Right ventricle myocardium superior (tissue), 1 donor: ENCODE measurements around the gene EIF5B. TPM values are rescaled to one million over a fixed set of nuclear protein-coding genes. Genes with fewer than 3 reads are reported as not detected.

Experiments used
- ATAC-seq: fragments of 200-7000 bp; cut with Tn5 transposase; one replicate; pipeline ENCODE4 v1.9.1; 2020; ENCODE audit warnings: mild to moderate bottlenecking; ENCODE audit not compliant: poor library complexity
- DNase-seq: peaks from one replicate; pipeline ENCODE4 v3.0.0-alpha.2; 2020
- intact Hi-C: fragments of 100-400 bp; cut with DNase I; formaldehyde crosslinking; loops from one replicate; pipeline ENCODE4 v1.11.2; 2022
- total RNA-seq: library from RNA; stranded (reverse); fragmentation: NEBNext Ultra II Directional; extraction: Animal tissue kit (Norgen Biotek cat#: 25700); gene quantifications from one replicate; pipeline ENCODE4 v1.2.1, GENCODE V29; 2021
- donor health status: DM: no; HTN: yes; CAD: no; lungs with severe emphysema.

Gene EIF5B
- total RNA-seq, 1 donor from 2014 or later = 84.7 TPM

GRCh38 chr2:99436874-99437273 lies 99.7 kb downstream of the EIF5B start:
- intact Hi-C loops = no loop called here
- no peak for ATAC-seq

GRCh38 chr2:99439971-99440505 lies 102.8 kb downstream of the EIF5B start:
- DNase-seq (no peak), ATAC-seq (no peak)
- intact Hi-C loops = no loop called here

More at GRCh38 chr2:99436874-99437273, 99.7 kb downstream of the EIF5B start:
- DNase-seq = no peak

GRCh38 chr2:99442837-99443236 lies 105.6 kb downstream of the EIF5B start:
- intact Hi-C loops = loop anchor here (2.0 kb wide), 1 partner anchor 48 kb away; the partner anchor contains the start of gene REV1
- ATAC-seq (peak; percentile 81), DNase-seq (no peak)

- intact Hi-C loops = no loop called here
- DNase-seq = no peak
- peak; percentile 39 for ATAC-seq
Measured at GRCh38 chr2:99444222-99444621, 107.0 kb downstream of the EIF5B start.

- no peak for DNase-seq
- intact Hi-C loops = no loop called here
- no peak for ATAC-seq
Measured at GRCh38 chr2:99445065-99445464, 107.9 kb downstream of the EIF5B start.

- intact Hi-C loops = no loop called here
- DNase-seq (no peak), ATAC-seq (no peak)
Measured at GRCh38 chr2:99448556-99448955, 111.4 kb downstream of the EIF5B start.

GRCh38 chr2:99450199-99450598 lies 113.0 kb downstream of the EIF5B start:
- intact Hi-C loops = no loop called here
- no peak for DNase-seq
- ATAC-seq = no peak

Other genes starting within 250 kb of the EIF5B start
- gene C2orf15, start 195.7 kb upstream of the EIF5B start, total RNA-seq = 0.22 TPM
- 3.4 TPM for gene TSGA10, start 182.4 kb upstream of the EIF5B start, total RNA-seq
- gene LIPT1, start 182.4 kb upstream of the EIF5B start, total RNA-seq = 7.6 TPM
- 15.0 TPM for gene MITD1, start 156.3 kb upstream of the EIF5B start, total RNA-seq
- 36.0 TPM for gene MRPL30, start 156.2 kb upstream of the EIF5B start, total RNA-seq
- gene LYG2, start 81.7 kb upstream of the EIF5B start, total RNA-seq = not detected
- not detected for gene LYG1, start 36.2 kb upstream of the EIF5B start, total RNA-seq
- 16.6 TPM for gene TXNDC9, start 1.1 kb upstream of the EIF5B start, total RNA-seq
- 59.2 TPM for gene REV1, start 152.6 kb downstream of the EIF5B start, total RNA-seq